Right kidney (tissue), 1 donor: ENCODE results near the gene DIP2B.
"Not testable (repeated sequence)": the region's sequence is repeated elsewhere in the genome, so short reads cannot be mapped to it uniquely, and the experiment has no call there.

Experiments
- DNase-seq: peaks from one replicate; pipeline ENCODE4 v3.0.0-alpha.2; 2016

DIP2B gene

GRCh38 chr12:50547742-50548141, 43.0 kb downstream of the DIP2B start:
- DNase-seq: no peak

GRCh38 chr12:50549885-50550284, 45.1 kb downstream of the DIP2B start:
- DNase-seq: no peak

GRCh38 chr12:50550530-50551223, 45.9 kb downstream of the DIP2B start:
- DNase-seq: no peak

GRCh38 chr12:50551866-50552265, 47.1 kb downstream of the DIP2B start:
- DNase-seq: no peak

DNA sequence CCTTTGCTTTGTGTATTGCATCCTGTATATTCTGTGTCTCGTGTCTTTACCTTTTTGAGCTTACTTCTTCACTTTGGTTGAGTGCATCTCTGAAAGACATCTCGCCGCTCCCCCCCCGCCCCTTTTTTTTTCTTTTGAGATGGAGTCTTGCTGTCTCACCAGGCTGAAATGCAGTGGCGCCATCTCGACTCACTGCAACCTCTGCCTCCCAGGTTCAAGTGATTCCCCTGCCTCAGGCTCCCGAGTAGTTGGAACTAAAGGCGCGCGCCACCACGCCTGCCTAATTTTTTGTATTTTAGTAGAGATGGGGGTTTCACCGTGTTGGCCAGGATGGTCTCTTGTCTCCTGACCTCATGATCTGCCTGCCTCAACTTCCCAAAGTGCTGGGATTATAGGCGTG, 49.9 kb downstream of the DIP2B start:
- no peak for DNase-seq

- no peak for DNase-seq
Measured at GRCh38 chr12:50555471-50555885, 50.7 kb downstream of the DIP2B start.

DNA sequence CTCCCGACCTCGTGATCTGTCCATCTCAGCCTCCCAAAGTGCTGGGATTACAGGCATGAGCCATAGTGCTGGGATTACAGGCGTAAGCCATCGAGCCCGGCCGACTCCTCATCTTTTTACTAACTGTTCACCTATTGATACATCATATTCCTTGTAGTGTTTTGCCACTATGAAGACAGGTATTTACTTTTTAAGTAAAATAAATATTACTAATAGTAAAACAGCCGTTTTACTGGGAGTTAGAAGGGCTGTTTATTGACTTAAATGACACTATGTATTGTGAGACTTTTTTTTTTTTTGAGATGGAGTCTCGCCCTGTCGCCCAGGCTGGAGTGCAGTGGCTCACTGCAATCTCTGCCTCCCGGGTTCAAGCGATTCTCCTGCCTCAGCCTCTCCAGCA, 51.5 kb downstream of the DIP2B start:
- DNase-seq: no peak

DNA sequence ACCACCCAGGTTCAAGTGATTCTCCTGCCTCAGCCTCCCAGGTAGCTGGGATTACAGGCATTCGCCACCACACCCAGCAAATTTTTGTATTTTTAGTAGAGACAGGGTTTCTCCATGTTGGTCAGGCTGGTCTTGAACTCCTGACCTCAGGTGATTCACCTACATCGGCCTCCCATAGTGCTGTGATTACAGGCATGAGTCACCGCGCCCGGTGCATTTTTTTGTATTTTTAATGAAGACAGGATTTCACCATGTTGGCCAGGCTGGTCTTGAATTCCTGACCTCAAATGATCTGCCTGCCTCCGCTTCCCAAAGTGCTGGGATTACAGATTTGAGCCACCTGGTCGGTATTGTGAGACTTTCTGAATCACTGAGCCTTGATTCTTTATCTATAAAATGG, 52.0 kb downstream of the DIP2B start:
- not testable (repeated sequence) for DNase-seq

- no peak for DNase-seq
Measured at GRCh38 chr12:50557421-50557820, 52.6 kb downstream of the DIP2B start.

DNA sequence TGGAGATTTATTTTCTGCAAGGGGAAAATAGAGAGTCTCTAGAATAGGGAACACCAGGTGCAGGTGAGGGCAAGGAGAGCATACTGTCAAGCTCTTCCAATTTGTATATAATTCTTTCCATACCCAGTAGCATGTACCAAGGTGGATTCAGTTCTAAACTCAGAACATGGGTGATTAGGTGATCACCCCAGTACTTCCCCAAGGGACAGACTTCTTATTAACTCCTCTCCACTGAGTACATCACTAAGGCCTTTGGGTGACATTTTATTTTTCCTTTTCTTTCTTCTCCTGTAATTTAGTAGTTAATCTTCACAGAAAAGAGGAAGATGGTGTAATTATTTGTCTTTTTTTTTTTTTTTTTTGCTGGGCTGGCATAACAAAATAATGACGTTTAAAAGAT, 54.2 kb downstream of the DIP2B start:
- DNase-seq: no peak

- DNase-seq: no peak
Measured at GRCh38 chr12:50562520-50563433, 58.0 kb downstream of the DIP2B start.

- DNase-seq: no peak
Measured at GRCh38 chr12:50563434-50563787, 58.6 kb downstream of the DIP2B start.

DNA sequence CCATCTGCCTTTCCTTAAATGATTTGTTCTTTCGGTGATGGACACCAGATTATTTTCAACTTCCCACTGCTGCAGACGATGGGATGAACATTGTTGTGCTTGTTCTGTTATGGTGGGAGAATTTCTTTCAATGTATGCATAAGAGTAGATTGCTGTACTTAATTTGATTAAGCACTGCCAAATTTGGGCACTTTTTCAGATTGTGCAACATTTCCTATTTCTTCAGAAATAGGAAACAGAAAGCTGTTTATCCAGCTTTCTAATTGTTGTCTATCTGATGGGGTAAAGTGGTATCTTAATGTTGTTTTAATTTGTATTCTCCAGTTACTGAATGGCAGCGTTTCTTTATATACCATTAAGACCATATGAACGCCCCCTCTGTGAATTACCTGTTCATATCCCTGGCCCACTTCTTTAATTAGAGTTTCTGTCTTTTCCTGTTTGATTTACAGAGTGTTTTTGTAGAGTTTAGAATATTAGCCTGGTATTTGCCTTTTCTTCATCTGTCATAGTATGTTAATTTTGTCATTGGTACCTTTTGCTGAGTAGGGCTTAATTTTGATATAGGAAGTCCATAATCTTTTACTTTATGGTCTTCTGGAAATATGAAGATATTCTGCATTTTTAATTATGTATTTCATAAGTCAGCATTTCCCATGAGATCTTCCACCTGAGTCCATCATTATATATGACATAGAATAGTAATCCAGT, 59.6 kb downstream of the DIP2B start:
- no peak for DNase-seq

- DNase-seq: no peak
Measured at GRCh38 chr12:50564948-50565297, 60.1 kb downstream of the DIP2B start.

- DNase-seq: no peak
Measured at GRCh38 chr12:50566066-50566465, 61.3 kb downstream of the DIP2B start.

GRCh38 chr12:50567926-50568325, 63.1 kb downstream of the DIP2B start:
- DNase-seq: no peak

GRCh38 chr12:50568338-50569091, 63.7 kb downstream of the DIP2B start:
- DNase-seq: no peak

GRCh38 chr12:50569321-50569720, 64.5 kb downstream of the DIP2B start:
- no peak for DNase-seq

- DNase-seq: no peak
Measured at GRCh38 chr12:50569876-50570275, 65.1 kb downstream of the DIP2B start.

DNA sequence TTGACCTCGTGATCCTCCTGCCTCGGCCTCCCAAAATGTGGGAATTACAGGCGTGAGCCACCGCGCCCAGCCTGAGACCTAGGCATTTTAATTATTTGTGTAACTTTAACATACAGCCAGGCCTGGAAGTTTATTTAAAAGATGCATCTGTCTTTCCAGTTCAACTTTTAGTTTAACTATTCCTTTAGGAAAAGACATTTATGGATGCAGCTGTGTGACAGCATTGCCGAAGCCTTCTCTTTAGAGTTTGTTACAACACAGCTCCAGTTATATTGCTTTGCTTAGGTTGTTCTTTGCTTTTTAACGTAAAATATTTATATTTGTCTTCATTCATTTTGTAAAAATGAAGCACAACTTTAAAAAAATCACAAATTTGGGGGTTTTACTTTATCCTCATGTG, 67.0 kb downstream of the DIP2B start:
- DNase-seq: no peak

DNA sequence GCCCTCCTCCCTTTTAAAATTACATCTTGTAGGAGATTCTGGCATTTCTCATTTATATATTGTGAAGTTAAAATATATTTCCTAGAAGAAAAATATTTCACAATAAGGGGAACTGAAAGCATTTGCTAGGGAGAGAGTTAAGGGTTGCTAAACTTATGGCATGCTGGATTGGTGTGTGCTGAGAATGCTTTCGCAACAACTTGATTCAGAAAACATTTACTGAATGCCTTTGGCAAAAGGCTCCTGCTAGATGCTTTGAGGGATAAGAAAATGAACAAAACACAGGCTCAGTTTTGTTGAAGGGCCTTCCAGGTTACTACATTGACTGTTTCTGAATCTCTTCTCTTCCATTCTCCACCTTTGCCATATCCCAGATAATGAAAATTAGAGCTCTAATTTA, 67.5 kb downstream of the DIP2B start:
- DNase-seq: no peak

GRCh38 chr12:50572760-50573159, 68.0 kb downstream of the DIP2B start:
- DNase-seq: no peak

- DNase-seq: no peak
Measured at GRCh38 chr12:50573271-50573670, 68.5 kb downstream of the DIP2B start.
